Gastrocnemius medialis (tissue), 4 donors: ENCODE measurements around the gene AHSP. TPM values are rescaled to one million over a fixed set of nuclear protein-coding genes. Genes with fewer than 3 reads are reported as not detected.
"Not testable (repeated sequence)": the region's sequence is repeated elsewhere in the genome, so short reads cannot be mapped to it uniquely, and the experiment has no call there.

Experiments
- ATAC-seq, 2 donors: fragments of 150-250 bp; one replicate each; pipeline ENCODE4 v1.9.1; 2016
- DNase-seq, 2 donors: peaks; one replicate each; pipeline ENCODE4 v3.0.0-alpha.2; 2019
- H3K27ac ChIP-seq, 4 donors: fragments of 200-600 bp; sonication (generic); 1 replicate in 1 of 4; 2 replicates in 3 of 4; pipeline ENCODE4 v1.5.1; 2016 to 2018; ENCODE audit warnings: mild to moderate bottlenecking in 2 of 4, moderate library complexity in 1 of 4
- H3K27me3 ChIP-seq, 3 donors: fragments of 200-600 bp; sonication (generic) in 2 of 3; 1 replicate in 1 of 3; 2 replicates in 2 of 3; pipeline versions ENCODE4 v1.5.1 to v1.6.0; 2016 to 2019; ENCODE audit warnings: mild to moderate bottlenecking in 1 of 3, moderate library complexity in 1 of 3
- H3K36me3 ChIP-seq, 2 donors: fragments of 200-600 bp; sonication (generic) in 1 of 2; one replicate each; pipeline ENCODE4 v1.5.1; 2017 to 2018
- H3K4me1 ChIP-seq, 2 donors: fragments of 200-600 bp; sonication (generic) in 1 of 2; one replicate each; pipeline ENCODE4 v1.5.1; 2016 to 2017; ENCODE audit warnings: mild to moderate bottlenecking in 2 of 2
- H3K4me3 ChIP-seq, 4 donors: fragments of 200-600 bp; sonication (generic) in 3 of 4; 1 replicate in 1 of 4; 2 replicates in 3 of 4; pipeline ENCODE4 v1.5.1; 2016 to 2019; ENCODE audit warnings: mild to moderate bottlenecking in 2 of 4
- H3K9me3 ChIP-seq, 3 donors: fragments of 200-600 bp; sonication (generic) in 2 of 3; 1 replicate in 1 of 3; 2 replicates in 2 of 3; pipeline ENCODE4 v1.5.1; 2016 to 2019
- CTCF ChIP-seq, 5 experiments: fragments of 450-650 bp in 3 of 5; fragments of 200-600 bp in 2 of 5; sonication (generic) in 2 of 5; IDR thresholded peaks in 4 of 5; conservative IDR thresholded peaks in 1 of 5; 1 replicate in 4 of 5; 2 replicates in 1 of 5; pipeline ENCODE4 v1.5.1; 2016 to 2019; ENCODE audit warnings: antibody characterized with exemption in 5 of 5, mild to moderate bottlenecking in 3 of 5, moderate library complexity in 3 of 5
- POLR2A ChIP-seq, 2 donors: fragments of 450-650 bp; IDR thresholded peaks; one replicate each; pipeline ENCODE4 v1.6.1; 2017; ENCODE audit warnings: antibody characterized with exemption in 2 of 2, mild to moderate bottlenecking in 2 of 2, moderate library complexity in 2 of 2
- in situ Hi-C, 4 donors: fragments of 200-750 bp; cut with MboI; loops; one replicate each; pipeline versions ENCODE4 v1.15.0 to v1.8.0; 2017; ENCODE audit warnings: low sequenced_read_pairs in 4 of 4
- intact Hi-C: fragments of 100-400 bp; cut with DNase I; formaldehyde crosslinking; loops from one replicate; pipeline ENCODE4 v1.15.1; 2023; ENCODE audit warnings: low total_unique reads
- total RNA-seq, 4 donors: library from RNA; depleted of rRNA; stranded (reverse); fragments of >200 nt; gene quantifications; one replicate each; pipeline versions ENCODE4 v1.1.0 to v1.2.3, GENCODE V29; 2016

AHSP gene
- total RNA-seq, 4 donors from 2014 or later, result not detected

GRCh38 chr16:31483081-31483480 lies 44.6 kb upstream of the AHSP start, which contains the start of gene SLC5A2:
SLC5A2 (plus strand) TSS chr16:31483123; CDS start chr16:31483137, 14 bp downstream.
- Histone ChIP-seq H3K27me3 (peaks cover 36 to 39% (median 36%) of the 10 kb centered on the region in 3 donors), H3K4me3 (no peak within 1 kb of the TSS), H3K27ac (no peak within 1 kb of the TSS), H3K9me3 (no peaks in the 10 kb centered on the region), H3K4me1 (peaks cover 6 to 12% of the 10 kb centered on the region in 2 donors), H3K36me3 (no peaks in the 10 kb centered on the region)
- TF ChIP-seq CTCF (IDR thresholded peaks at IDR 0.05 in 4 of 5, conservative IDR thresholded peaks at IDR 0.05 in 1 of 5) (no peak), POLR2A (IDR thresholded peaks at IDR 0.05) (no peak)
- ATAC-seq, result no peak
- intact Hi-C loops, result no loop called here
- no peak for DNase-seq
- in situ Hi-C loops, result no loop called here

- H3K9me3 ChIP-seq, DNase-seq, intact Hi-C loops: not testable (repeated sequence)
Observed at GRCh38 chr16:31484048-31484447, 43.7 kb upstream of the AHSP start.

GRCh38 chr16:31484491-31485171 lies 43.1 kb upstream of the AHSP start:
- Histone ChIP-seq H3K9me3 (no peaks in the 10 kb centered on the region), H3K27ac (no peak overlapping the region), H3K27me3 (peaks cover 38 to 40% (median 39%) of the 10 kb centered on the region in 3 donors), H3K4me1 (peaks cover 8 to 19% of the 10 kb centered on the region in 2 donors), H3K4me3 (no peak overlapping the region), H3K36me3 (no peaks in the 10 kb centered on the region)
- in situ Hi-C loops (no loop called here), intact Hi-C loops (no loop called here)
- TF ChIP-seq CTCF (IDR thresholded peaks at IDR 0.05 in 4 of 5, conservative IDR thresholded peaks at IDR 0.05 in 1 of 5) (no peak), POLR2A (IDR thresholded peaks at IDR 0.05) (no peak)
- DNase-seq (no peak), ATAC-seq (no peak)

More at GRCh38 chr16:31484048-31484447, 43.7 kb upstream of the AHSP start:
- H3K4me3 ChIP-seq, H3K36me3 ChIP-seq, ATAC-seq, H3K27ac ChIP-seq, in situ Hi-C loops: not testable (repeated sequence)
- Histone ChIP-seq H3K27me3 (peaks cover 38 to 40% (median 39%) of the 10 kb centered on the region in 3 donors), H3K4me1 (peaks cover 8 to 19% of the 10 kb centered on the region in 2 donors)

GRCh38 chr16:31485571-31485970 lies 42.1 kb upstream of the AHSP start:
- in situ Hi-C loops, result no loop called here
- Histone ChIP-seq H3K9me3 (no peaks in the 10 kb centered on the region), H3K4me3 (no peak overlapping the region), H3K27ac (no peak overlapping the region), H3K27me3 (peaks cover 38 to 40% (median 39%) of the 10 kb centered on the region in 3 donors), H3K36me3 (no peaks in the 10 kb centered on the region), H3K4me1 (peaks cover 8 to 19% of the 10 kb centered on the region in 2 donors)
- ATAC-seq (no peak), DNase-seq (no peak)
- intact Hi-C loops, result no loop called here
- no peak for TF ChIP-seq POLR2A (IDR thresholded peaks at IDR 0.05)
- TF ChIP-seq CTCF (IDR thresholded peaks at IDR 0.05 in 4 of 5, conservative IDR thresholded peaks at IDR 0.05 in 1 of 5), result no peak

GRCh38 chr16:31486045-31486444 lies 41.7 kb upstream of the AHSP start:
- no peaks in the 10 kb centered on the region for H3K9me3 ChIP-seq
- no peak for ATAC-seq
- H3K4me1 ChIP-seq, result peaks cover 8 to 19% of the 10 kb centered on the region in 2 donors
- in situ Hi-C loops, result no loop called here
- H3K27me3 ChIP-seq, result peaks cover 38 to 40% (median 39%) of the 10 kb centered on the region in 3 donors
- H3K27ac ChIP-seq, result no peak overlapping the region
- H3K36me3 ChIP-seq, result no peaks in the 10 kb centered on the region
- no peak for DNase-seq
- TF ChIP-seq CTCF (IDR thresholded peaks at IDR 0.05 in 4 of 5, conservative IDR thresholded peaks at IDR 0.05 in 1 of 5) (no peak), POLR2A (IDR thresholded peaks at IDR 0.05) (no peak)
- intact Hi-C loops, result no loop called here
- H3K4me3 ChIP-seq, result no peak overlapping the region
